H9 (cell line): Measurements from ENCODE around the gene MTMR4. TPM values are rescaled to one million over a fixed set of nuclear protein-coding genes. Genes with fewer than 3 reads are reported as not detected.

Source experiments
- DNase-seq: peaks from one replicate; pipeline ENCODE4 v3.0.0-alpha.2; 2017
- H2AFZ ChIP-seq: one replicate; pipeline ENCODE4 v1.6.1; 2013; ENCODE audit warnings: mild to moderate bottlenecking, low read length, control low read depth, moderate library complexity
- H2AK5ac ChIP-seq: 2 replicates; pipeline ENCODE4 v1.6.1; 2013; ENCODE audit warnings: low read length, control low read depth, mixed read lengths; ENCODE audit not compliant: insufficient read length
- H2BK120ac ChIP-seq: one replicate; pipeline ENCODE4 v1.6.1; 2013; ENCODE audit warnings: low read depth, mild to moderate bottlenecking, low read length, control low read depth, inconsistent platforms; ENCODE audit not compliant: poor library complexity, severe bottlenecking
- H2BK12ac ChIP-seq: 2 replicates; pipeline ENCODE4 v1.6.1; 2013; ENCODE audit warnings: low read length, control low read depth, mixed read lengths, low read depth; ENCODE audit not compliant: insufficient read length
- H2BK15ac ChIP-seq: 2 replicates; pipeline ENCODE4 v1.6.1; 2013; ENCODE audit warnings: low read depth, low read length, control low read depth
- H2BK20ac ChIP-seq: one replicate; pipeline ENCODE4 v1.6.1; 2013; ENCODE audit warnings: low read depth, mild to moderate bottlenecking, low read length, control low read depth, inconsistent platforms; ENCODE audit not compliant: poor library complexity, severe bottlenecking
- H2BK5ac ChIP-seq: 2 replicates; pipeline ENCODE4 v1.6.1; 2013; ENCODE audit warnings: low read length, control low read depth, mixed read lengths; ENCODE audit not compliant: insufficient read length
- H3K14ac ChIP-seq: 2 replicates; pipeline ENCODE4 v1.6.1; 2013; ENCODE audit warnings: low read length, control low read depth; ENCODE audit not compliant: insufficient read depth
- H3K18ac ChIP-seq: 2 replicates; pipeline ENCODE4 v1.6.1; 2013; ENCODE audit warnings: low read depth, mild to moderate bottlenecking, mixed read lengths, low read length, control low read depth; ENCODE audit not compliant: insufficient read length
- H3K23ac ChIP-seq: 2 replicates; pipeline ENCODE4 v1.6.1; 2013; ENCODE audit warnings: low read length, control low read depth, mixed read lengths, low read depth; ENCODE audit not compliant: insufficient read length
- H3K23me2 ChIP-seq: 2 replicates; pipeline ENCODE4 v1.6.1; 2013; ENCODE audit warnings: low read depth, mild to moderate bottlenecking, mixed read lengths, low read length, control low read depth; ENCODE audit not compliant: insufficient read length, poor library complexity, severe bottlenecking
- H3K27ac ChIP-seq: 2 replicates; pipeline ENCODE4 v1.5.1; 2013; ENCODE audit warnings: low read length, control low read depth, mixed read lengths, low read depth; ENCODE audit not compliant: insufficient read length
- H3K27me3 ChIP-seq: 2 replicates; pipeline ENCODE4 v1.6.1; 2013; ENCODE audit warnings: low read length, control low read depth, inconsistent platforms; ENCODE audit not compliant: insufficient read depth
- H3K4ac ChIP-seq: 2 replicates; pipeline ENCODE4 v1.6.1; 2013; ENCODE audit warnings: low read depth, mild to moderate bottlenecking, control low read depth, inconsistent platforms, low read length, moderate library complexity
- H3K4me1 ChIP-seq: 2 replicates; pipeline ENCODE4 v1.6.1; 2013; ENCODE audit warnings: low read length, control low read depth, inconsistent platforms; ENCODE audit not compliant: insufficient read depth
- H3K4me2 ChIP-seq: 2 replicates; pipeline ENCODE4 v1.6.1; 2013; ENCODE audit warnings: low read length, control low read depth, mixed read lengths; ENCODE audit not compliant: insufficient read length, insufficient read depth
- H3K56ac ChIP-seq: 2 replicates; pipeline ENCODE4 v1.6.1; 2013; ENCODE audit warnings: low read depth, mild to moderate bottlenecking, mixed read lengths, low read length, control low read depth; ENCODE audit not compliant: insufficient read length
- H3K79me1 ChIP-seq: 2 replicates; pipeline ENCODE4 v1.6.1; 2013; ENCODE audit warnings: low read depth, mild to moderate bottlenecking, moderate library complexity, low read length, control low read depth, inconsistent platforms; ENCODE audit not compliant: insufficient read depth, poor library complexity, severe bottlenecking
- H3K79me2 ChIP-seq: 2 replicates; pipeline ENCODE4 v1.6.1; 2013; ENCODE audit warnings: low read length, control low read depth, inconsistent platforms; ENCODE audit not compliant: insufficient read depth
- H3K9ac ChIP-seq: 2 replicates; pipeline ENCODE4 v1.6.1; 2013; ENCODE audit warnings: low read length, control low read depth, mixed read lengths; ENCODE audit not compliant: insufficient read length; ENCODE audit errors: extremely low read depth
- H3K9me3 ChIP-seq: one replicate; pipeline ENCODE4 v1.6.1; 2013; ENCODE audit warnings: low read depth, low read length, inconsistent platforms; ENCODE audit not compliant: control insufficient read depth
- H3T11ph ChIP-seq: one replicate; pipeline ENCODE4 v1.6.1; 2013; ENCODE audit warnings: mild to moderate bottlenecking, low read length, control low read depth, inconsistent platforms
- H4K20me1 ChIP-seq: one replicate; pipeline ENCODE4 v1.6.1; 2013; ENCODE audit not compliant: control insufficient read depth, insufficient read length, insufficient read depth
- H4K5ac ChIP-seq: 2 replicates; pipeline ENCODE4 v1.6.1; 2013; ENCODE audit warnings: low read depth, mild to moderate bottlenecking, mixed read lengths, low read length, control low read depth; ENCODE audit not compliant: insufficient read length
- H4K8ac ChIP-seq: replicated peaks from 2 replicates; pipeline ENCODE4 v1.6.1; 2013; ENCODE audit warnings: low read length, control low read depth, mixed read lengths, low read depth; ENCODE audit not compliant: insufficient read length
- H4K91ac ChIP-seq: 2 replicates; pipeline ENCODE4 v1.6.1; 2013; ENCODE audit warnings: low read depth, mild to moderate bottlenecking, moderate library complexity, mixed read lengths, low read length, control low read depth; ENCODE audit not compliant: insufficient read length
- H3K27ac Mint-ChIP-seq, 3 experiments: 2 replicates in 2 of 3; 3 replicates in 1 of 3; pipeline ENCODE4 v1.8.0; 2020 to 2021; ENCODE audit warnings: mixed read lengths in 3 of 3, mild to moderate bottlenecking in 1 of 3, moderate library complexity in 1 of 3
- H3K27me3 Mint-ChIP-seq: 2 replicates; pipeline ENCODE4 v1.8.0; 2021; ENCODE audit warnings: low read depth, mild to moderate bottlenecking, moderate library complexity, mixed read lengths
- H3K36me3 Mint-ChIP-seq, 3 experiments: 2 replicates in 2 of 3; 3 replicates in 1 of 3; pipeline ENCODE4 v1.8.0; 2020 to 2021; ENCODE audit warnings: low read depth in 3 of 3, mixed read lengths in 3 of 3; ENCODE audit not compliant: insufficient read depth in 1 of 3
- H3K4me1 Mint-ChIP-seq, 2 experiments: 2 replicates each; pipeline ENCODE4 v1.8.0; 2020; ENCODE audit warnings: mixed read lengths in 2 of 2
- H3K4me3 Mint-ChIP-seq, 2 experiments: 2 replicates in 1 of 2; 3 replicates in 1 of 2; pipeline ENCODE4 v1.8.0; 2020 to 2021; ENCODE audit warnings: mild to moderate bottlenecking in 2 of 2, mixed read lengths in 2 of 2, moderate library complexity in 1 of 2
- H3K9me3 Mint-ChIP-seq, 2 experiments: 2 replicates in 1 of 2; 3 replicates in 1 of 2; pipeline ENCODE4 v1.8.0; 2020; ENCODE audit warnings: mild to moderate bottlenecking in 2 of 2, mixed read lengths in 2 of 2, moderate library complexity in 1 of 2
- CTCF ChIP-seq: fragments of 200-600 bp; sonication (generic); conservative IDR thresholded peaks from 3 replicates; pipeline ENCODE4 v1.8.0; 2021; ENCODE audit warnings: antibody characterized with exemption, mild to moderate bottlenecking
- total RNA-seq: library from RNA; stranded (reverse); gene quantifications from 2 replicates; pipeline ENCODE4 v1.2.1, GENCODE V29; 2021

Gene MTMR4
- total RNA-seq, 1 experiment from 2014 or later = 31.2 TPM

- no peaks in the 10 kb centered on the region for H3K79me2 ChIP-seq
- no peak overlapping the region for H2BK5ac ChIP-seq
- no peak overlapping the region for H2AFZ ChIP-seq
- H2AK5ac ChIP-seq = no peak overlapping the region
- H3K23me2 ChIP-seq = no peaks in the 10 kb centered on the region
- H3K79me1 ChIP-seq = no peaks in the 10 kb centered on the region
- no peak overlapping the region for H2BK120ac ChIP-seq
- no peak overlapping the region for H2BK15ac ChIP-seq
- no peaks in the 10 kb centered on the region for H3K36me3 Mint-ChIP-seq
- H4K5ac ChIP-seq = no peak overlapping the region
- H3K23ac ChIP-seq = no peak overlapping the region
- H3K9me3 ChIP-seq = no peaks in the 10 kb centered on the region
- no peak overlapping the region for H2BK20ac ChIP-seq
- no peak overlapping the region for H3K4me2 ChIP-seq
- no peak overlapping the region for H3K14ac ChIP-seq
- no peak for DNase-seq
- no peak overlapping the region for H3T11ph ChIP-seq
- no peaks in the 10 kb centered on the region for H3K4me1 ChIP-seq
- H4K91ac ChIP-seq = no peak overlapping the region
- H3K9ac ChIP-seq = no peak overlapping the region
- no peaks in the 10 kb centered on the region for H3K27me3 ChIP-seq
- no peaks in the 10 kb centered on the region for H4K20me1 ChIP-seq
- H3K18ac ChIP-seq = no peak overlapping the region
- H4K8ac ChIP-seq = no peak overlapping the region
- no peak overlapping the region; a peak in 1 of 7 replicates for H3K27ac Mint-ChIP-seq
- TF ChIP-seq CTCF = no peak
- H3K27ac ChIP-seq = no peak overlapping the region
- no peak overlapping the region for H3K56ac ChIP-seq
- H3K4me3 Mint-ChIP-seq = no peak overlapping the region
- no peak overlapping the region for H3K4ac ChIP-seq
- H2BK12ac ChIP-seq = no peak overlapping the region
- H3K9me3 Mint-ChIP-seq = no peaks in the 10 kb centered on the region
- peaks cover 21% of the 10 kb centered on the region for H3K27me3 Mint-ChIP-seq
- H3K4me1 Mint-ChIP-seq = peaks cover 12 to 16% of the 10 kb centered on the region in 2 experiments
These were observed 25.3 kb upstream of the MTMR4 start for GRCh38 chr17:58539698-58540097.
